OCI-LY7 (cell line): ENCODE measurements around the gene ZNRF1.

Experiments
- EZH2phosphoT487 ChIP-seq: fragments of 200-600 bp; sonication (generic); IDR thresholded peaks from 2 replicates; pipeline ENCODE4 v1.6.1; 2018; ENCODE audit warnings: low read depth, borderline replicate concordance, mild to moderate bottlenecking, mixed run types, antibody characterized with exemption, low read length, moderate library complexity, mixed read lengths
- TF ChIP-seq, protein P1 (sequence below): fragments of 200-600 bp; sonication (generic); conservative IDR thresholded peaks from 2 replicates; pipeline ENCODE4 v1.5.1; 2014; ENCODE audit warnings: mild to moderate bottlenecking, antibody characterized with exemption, low read length, moderate library complexity, mixed read lengths

DNA sequence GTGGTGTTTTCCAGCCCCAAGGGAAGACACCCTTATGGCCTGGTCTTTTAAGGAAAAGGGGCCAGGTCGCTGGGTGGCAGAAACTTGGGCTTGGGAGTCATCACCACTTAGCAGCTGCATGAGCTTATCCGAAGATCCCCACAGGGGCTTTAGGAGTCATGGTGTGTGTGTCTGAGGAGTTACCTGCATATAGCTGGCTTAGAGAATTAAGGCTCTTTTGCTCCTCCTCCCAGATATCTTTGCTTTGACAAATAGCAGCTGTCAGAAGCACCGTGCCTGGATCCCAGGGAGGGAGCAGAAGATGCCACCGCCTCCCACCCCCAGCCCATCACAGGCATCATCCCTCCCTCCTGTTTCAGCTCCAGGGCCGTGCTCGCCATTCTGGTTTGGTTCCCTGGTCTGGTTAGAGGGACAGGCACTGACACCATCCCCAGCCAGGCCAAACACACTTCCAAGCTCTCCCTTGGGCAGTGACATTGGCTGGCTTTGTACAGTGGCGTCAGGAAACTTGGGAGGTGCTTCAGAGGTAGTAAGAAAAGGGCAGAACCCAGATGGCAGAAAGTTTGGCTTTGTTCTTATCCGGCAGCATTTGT, 100.3 kb downstream of the ZNRF1 start:
- TF ChIP-seq, protein P1, sequence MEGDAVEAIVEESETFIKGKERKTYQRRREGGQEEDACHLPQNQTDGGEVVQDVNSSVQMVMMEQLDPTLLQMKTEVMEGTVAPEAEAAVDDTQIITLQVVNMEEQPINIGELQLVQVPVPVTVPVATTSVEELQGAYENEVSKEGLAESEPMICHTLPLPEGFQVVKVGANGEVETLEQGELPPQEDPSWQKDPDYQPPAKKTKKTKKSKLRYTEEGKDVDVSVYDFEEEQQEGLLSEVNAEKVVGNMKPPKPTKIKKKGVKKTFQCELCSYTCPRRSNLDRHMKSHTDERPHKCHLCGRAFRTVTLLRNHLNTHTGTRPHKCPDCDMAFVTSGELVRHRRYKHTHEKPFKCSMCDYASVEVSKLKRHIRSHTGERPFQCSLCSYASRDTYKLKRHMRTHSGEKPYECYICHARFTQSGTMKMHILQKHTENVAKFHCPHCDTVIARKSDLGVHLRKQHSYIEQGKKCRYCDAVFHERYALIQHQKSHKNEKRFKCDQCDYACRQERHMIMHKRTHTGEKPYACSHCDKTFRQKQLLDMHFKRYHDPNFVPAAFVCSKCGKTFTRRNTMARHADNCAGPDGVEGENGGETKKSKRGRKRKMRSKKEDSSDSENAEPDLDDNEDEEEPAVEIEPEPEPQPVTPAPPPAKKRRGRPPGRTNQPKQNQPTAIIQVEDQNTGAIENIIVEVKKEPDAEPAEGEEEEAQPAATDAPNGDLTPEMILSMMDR = no peak
- TF ChIP-seq EZH2phosphoT487 = no peak
